Activated CD4-positive, alpha-beta T cell treated with anti-CD3 and anti-CD28 coated beads, Interleukin-2, amount 10 ng/mL, durations not matched to agents 24 days and 14 days (primary cell): ENCODE data around the gene MON1A. TPM values are rescaled to one million over a fixed set of nuclear protein-coding genes. Genes with fewer than 3 reads are reported as not detected.

Experiments used
- DNase-seq: peaks from one replicate; pipeline ENCODE4 v3.0.0; 2022
- H3K27ac Mint-ChIP-seq: one replicate; pipeline ENCODE4 v1.8.0; 2022; ENCODE audit warnings: mild to moderate bottlenecking, mixed read lengths
- H3K27me3 Mint-ChIP-seq: one replicate; pipeline ENCODE4 v1.8.0; 2022; ENCODE audit warnings: mixed read lengths
- H3K36me3 Mint-ChIP-seq: one replicate; pipeline ENCODE4 v1.8.0; 2022; ENCODE audit warnings: low read depth, mild to moderate bottlenecking, mixed read lengths
- H3K4me1 Mint-ChIP-seq: one replicate; pipeline ENCODE4 v1.8.0; 2021; ENCODE audit warnings: mixed read lengths
- H3K4me3 Mint-ChIP-seq: one replicate; pipeline ENCODE4 v1.8.0; 2022; ENCODE audit warnings: mild to moderate bottlenecking, moderate library complexity, mixed read lengths
- H3K9me3 Mint-ChIP-seq: one replicate; pipeline ENCODE4 v1.8.0; 2021; ENCODE audit warnings: mixed read lengths
- intact Hi-C: fragments of 100-400 bp; cut with micrococcal nuclease; formaldehyde crosslinking; loops from one replicate; pipeline ENCODE4 v1.15.1; 2023
- total RNA-seq: library from RNA; stranded (reverse); gene quantifications from 2 replicates; pipeline ENCODE4 v1.2.3, GENCODE V29; 2022

The MON1A gene, protein sequence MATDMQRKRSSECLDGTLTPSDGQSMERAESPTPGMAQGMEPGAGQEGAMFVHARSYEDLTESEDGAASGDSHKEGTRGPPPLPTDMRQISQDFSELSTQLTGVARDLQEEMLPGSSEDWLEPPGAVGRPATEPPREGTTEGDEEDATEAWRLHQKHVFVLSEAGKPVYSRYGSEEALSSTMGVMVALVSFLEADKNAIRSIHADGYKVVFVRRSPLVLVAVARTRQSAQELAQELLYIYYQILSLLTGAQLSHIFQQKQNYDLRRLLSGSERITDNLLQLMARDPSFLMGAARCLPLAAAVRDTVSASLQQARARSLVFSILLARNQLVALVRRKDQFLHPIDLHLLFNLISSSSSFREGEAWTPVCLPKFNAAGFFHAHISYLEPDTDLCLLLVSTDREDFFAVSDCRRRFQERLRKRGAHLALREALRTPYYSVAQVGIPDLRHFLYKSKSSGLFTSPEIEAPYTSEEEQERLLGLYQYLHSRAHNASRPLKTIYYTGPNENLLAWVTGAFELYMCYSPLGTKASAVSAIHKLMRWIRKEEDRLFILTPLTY
- 15.1 and 16.3 TPM in 2 replicates for total RNA-seq

DNA sequence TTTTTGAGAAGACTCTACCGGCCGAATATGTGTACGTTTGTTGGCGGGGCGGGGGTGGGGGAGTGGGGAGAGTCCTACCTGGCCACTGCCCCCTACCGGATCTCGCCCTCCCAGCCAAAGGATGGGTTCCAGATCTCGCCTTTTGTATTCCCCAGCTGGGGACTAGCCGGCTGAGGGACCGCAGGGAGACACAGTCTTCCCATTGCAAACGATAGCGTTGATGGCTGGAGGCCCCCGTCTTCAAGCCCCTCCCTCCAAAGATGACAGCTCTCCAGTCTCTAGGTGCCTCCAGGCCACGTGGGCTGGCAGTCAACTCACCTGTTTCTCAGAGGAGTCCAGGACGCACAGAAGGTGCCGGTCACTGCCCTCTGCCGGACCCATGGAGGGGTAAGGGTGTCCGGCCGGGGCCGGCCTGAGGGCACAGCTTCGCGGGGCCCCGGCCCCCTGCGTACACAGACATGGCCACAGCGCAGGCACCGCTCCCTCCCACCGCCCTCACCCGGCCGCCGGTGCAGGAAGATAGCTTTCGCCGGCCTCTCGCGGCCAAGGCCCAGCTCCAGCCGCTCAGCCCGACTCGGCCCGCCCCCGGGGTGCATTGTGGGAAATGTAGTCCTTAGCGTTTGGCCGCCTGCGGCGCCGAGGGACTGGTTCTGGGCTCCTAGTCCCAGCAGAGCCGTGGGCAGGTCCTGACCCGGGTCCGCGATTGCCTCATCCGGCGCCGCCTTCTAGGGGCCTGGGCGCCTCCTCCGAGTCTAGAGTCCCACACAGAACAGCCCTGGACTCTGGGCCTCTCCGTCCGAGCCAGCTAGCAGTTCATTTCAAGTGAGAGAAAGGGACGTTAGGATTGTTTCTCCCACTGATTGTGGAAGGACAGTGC is at the start of gene MON1A:
Gene MON1A (minus strand): TSS at position 521 of the 877 bp plus-strand sequence. CDS start 16,465 bp downstream, outside the sequence.
- H3K36me3 Mint-ChIP-seq: peaks cover 8% of the 10 kb centered on the region
- H3K9me3 Mint-ChIP-seq: no peaks in the 10 kb centered on the region
- peaks cover 24% of the 10 kb centered on the region for H3K4me1 Mint-ChIP-seq
- peak within 1 kb of the TSS; percentile 92 for H3K4me3 Mint-ChIP-seq
- intact Hi-C loops: loop anchor here (1.0 to 5.0 kb wide), 2 partner anchors 11 to 142 kb away; partner anchors contain the start of genes IP6K1 and RBM6
- H3K27ac Mint-ChIP-seq: peak within 1 kb of the TSS; percentile 80
- no peaks in the 10 kb centered on the region for H3K27me3 Mint-ChIP-seq
- DNase-seq: peak; percentile 98

DNA sequence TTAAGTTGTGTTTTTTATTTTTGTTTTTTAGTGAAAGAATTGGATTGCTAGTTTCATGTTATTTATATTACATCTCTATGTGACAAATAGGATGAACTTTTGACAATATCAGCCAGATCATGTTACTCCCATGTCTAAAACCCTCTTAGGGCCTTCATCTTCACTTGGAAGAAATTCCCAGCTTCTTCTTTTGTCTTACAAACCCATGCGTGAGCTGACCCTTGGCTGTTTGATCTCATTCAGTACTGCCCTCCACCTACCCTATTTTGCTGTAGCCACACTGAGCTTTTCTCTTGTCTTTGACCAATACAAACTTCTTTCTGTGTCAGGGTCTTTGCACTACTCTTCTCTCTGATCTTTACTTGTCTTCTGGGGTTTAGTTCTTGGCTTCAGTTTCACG is 47.3 kb upstream of the MON1A start:
- no peak for DNase-seq
- H3K27me3 Mint-ChIP-seq: no peaks in the 10 kb centered on the region
- H3K36me3 Mint-ChIP-seq: peaks cover 30% of the 10 kb centered on the region
- H3K4me1 Mint-ChIP-seq: peaks cover 1% of the 10 kb centered on the region
- no peaks in the 10 kb centered on the region for H3K9me3 Mint-ChIP-seq
- intact Hi-C loops: no loop called here
- no peak overlapping the region for H3K27ac Mint-ChIP-seq
- no peak overlapping the region for H3K4me3 Mint-ChIP-seq

DNA sequence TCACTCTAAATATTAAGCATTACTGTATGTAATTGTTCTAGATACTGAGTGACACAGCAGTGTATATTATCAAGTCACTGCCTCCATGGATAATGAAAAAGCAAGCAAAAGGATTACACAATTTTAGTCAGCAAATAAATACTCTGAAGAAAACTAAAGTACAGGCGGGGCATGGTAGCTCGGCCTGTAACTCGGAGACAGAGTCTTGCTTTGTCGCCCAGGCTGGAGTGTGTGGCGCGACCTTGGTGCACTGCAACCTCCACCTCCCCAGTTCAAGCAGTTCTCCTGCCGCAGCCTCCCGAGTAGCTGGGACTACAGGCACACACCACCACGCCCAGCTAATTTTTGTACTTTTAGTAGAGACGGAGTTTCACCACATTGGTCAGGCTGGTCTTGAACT is 43.0 kb upstream of the MON1A start:
- Mint-ChIP-seq H3K4me1 (peaks cover 1% of the 10 kb centered on the region), H3K27me3 (no peaks in the 10 kb centered on the region), H3K27ac (no peak overlapping the region), H3K36me3 (peaks cover 32% of the 10 kb centered on the region), H3K9me3 (no peaks in the 10 kb centered on the region), H3K4me3 (no peak overlapping the region)
- intact Hi-C loops: no loop called here
- DNase-seq: no peak

DNA sequence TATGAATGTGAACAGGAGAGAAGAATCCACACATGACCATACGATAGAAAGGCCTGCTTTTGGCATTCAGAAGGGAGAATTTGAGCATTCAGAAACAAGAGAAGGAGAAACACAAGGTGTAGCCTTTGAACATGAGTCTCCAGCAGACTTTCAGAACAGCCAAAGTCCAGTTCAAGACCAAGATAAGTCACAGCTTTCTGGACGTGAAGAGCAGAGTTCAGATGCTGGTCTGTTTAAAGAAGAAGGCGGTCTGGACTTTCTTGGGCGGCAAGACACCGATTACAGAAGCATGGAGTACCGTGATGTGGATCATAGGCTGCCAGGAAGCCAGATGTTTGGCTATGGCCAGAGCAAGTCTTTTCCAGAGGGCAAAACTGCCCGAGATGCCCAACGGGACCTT is 38.7 kb upstream of the MON1A start:
- no peak overlapping the region for H3K27ac Mint-ChIP-seq
- no peaks in the 10 kb centered on the region for H3K9me3 Mint-ChIP-seq
- intact Hi-C loops: no loop called here
- no peak for DNase-seq
- no peaks in the 10 kb centered on the region for H3K4me1 Mint-ChIP-seq
- H3K4me3 Mint-ChIP-seq: no peak overlapping the region
- no peaks in the 10 kb centered on the region for H3K27me3 Mint-ChIP-seq
- peaks cover 35% of the 10 kb centered on the region for H3K36me3 Mint-ChIP-seq

DNA sequence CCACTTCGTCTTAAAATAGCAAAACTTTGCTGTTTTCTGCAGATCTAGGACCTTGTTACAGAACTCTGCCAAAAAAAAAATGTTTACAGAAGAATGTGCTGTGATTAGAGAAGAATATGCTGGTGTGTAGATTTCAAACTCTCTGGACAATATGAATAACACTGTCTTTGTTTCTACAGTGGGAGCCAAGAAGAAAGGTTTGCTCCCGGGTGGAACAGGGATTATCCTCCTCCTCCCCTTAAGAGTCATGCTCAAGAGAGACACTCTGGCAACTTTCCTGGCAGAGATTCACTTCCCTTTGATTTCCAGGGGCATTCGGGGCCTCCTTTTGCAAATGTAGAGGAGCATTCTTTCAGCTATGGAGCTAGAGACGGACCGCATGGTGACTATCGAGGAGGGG is 37.7 kb upstream of the MON1A start:
- no peak for DNase-seq
- Mint-ChIP-seq H3K36me3 (peaks cover 26% of the 10 kb centered on the region), H3K4me1 (no peaks in the 10 kb centered on the region), H3K4me3 (no peak overlapping the region), H3K27ac (no peak overlapping the region), H3K27me3 (no peaks in the 10 kb centered on the region), H3K9me3 (no peaks in the 10 kb centered on the region)
- intact Hi-C loops: no loop called here

DNA sequence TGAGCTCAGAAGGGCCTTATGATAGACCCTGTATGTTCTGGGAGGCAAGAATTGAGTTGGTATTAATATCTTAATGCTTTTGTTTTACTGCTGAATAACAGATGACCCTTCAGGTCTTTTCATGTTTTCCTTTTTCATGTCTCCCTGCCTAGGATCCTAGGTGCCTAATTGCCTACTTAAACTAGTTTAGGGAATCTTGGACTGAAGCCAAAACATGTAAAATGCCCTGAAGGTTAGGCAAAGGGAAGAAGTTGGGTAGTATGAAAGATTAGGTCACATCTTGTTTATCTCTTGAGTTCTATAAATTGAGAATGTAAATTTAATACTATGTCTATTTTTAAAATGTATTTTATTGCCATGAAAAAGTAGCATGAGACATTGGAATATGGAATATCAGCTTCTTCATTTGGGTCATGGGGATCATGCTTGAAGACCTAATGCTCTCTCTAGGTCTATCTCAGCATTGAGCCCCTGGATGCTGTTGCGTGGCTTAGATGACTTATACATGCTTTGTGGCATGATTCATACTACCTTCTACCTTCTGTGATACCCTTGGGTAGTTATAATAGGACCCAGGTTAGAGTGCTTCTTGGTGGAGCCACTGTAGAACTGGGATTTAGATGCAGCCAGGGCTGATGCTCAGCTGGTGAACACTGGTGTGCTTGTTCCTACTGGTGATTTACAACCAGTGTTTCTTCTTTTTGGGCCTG is 36.8 kb upstream of the MON1A start:
- no peak for DNase-seq
- H3K36me3 Mint-ChIP-seq: peaks cover 21% of the 10 kb centered on the region
- H3K27ac Mint-ChIP-seq: no peak overlapping the region
- H3K4me3 Mint-ChIP-seq: no peak overlapping the region
- no peaks in the 10 kb centered on the region for H3K9me3 Mint-ChIP-seq
- no peaks in the 10 kb centered on the region for H3K4me1 Mint-ChIP-seq
- H3K27me3 Mint-ChIP-seq: no peaks in the 10 kb centered on the region
- intact Hi-C loops: no loop called here

DNA sequence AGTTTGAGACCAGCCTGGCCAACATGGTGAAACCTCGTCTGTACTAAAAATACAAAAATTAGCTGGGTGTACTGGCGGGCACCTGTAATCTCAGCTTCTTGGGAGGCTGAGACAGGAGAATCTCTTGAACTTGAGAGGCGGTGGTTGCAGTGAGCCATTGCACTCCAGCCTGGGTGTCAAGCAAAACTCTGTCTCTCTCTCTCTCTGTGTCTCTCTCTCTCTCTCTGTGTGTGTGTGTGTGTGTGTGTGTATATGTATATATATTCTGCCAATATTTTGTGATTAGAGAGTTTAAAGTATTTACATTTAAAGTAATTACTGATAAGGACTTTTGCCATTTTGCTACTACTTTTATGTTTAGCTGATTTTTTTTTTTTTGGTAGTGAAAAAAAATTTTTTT is 26.0 kb upstream of the MON1A start:
- no peak for DNase-seq
- Mint-ChIP-seq H3K36me3 (peaks cover 11% of the 10 kb centered on the region), H3K4me1 (peaks cover 15% of the 10 kb centered on the region), H3K9me3 (no peaks in the 10 kb centered on the region), H3K27ac (no peak overlapping the region), H3K27me3 (no peaks in the 10 kb centered on the region), H3K4me3 (no peak overlapping the region)
- intact Hi-C loops: no loop called here

DNA sequence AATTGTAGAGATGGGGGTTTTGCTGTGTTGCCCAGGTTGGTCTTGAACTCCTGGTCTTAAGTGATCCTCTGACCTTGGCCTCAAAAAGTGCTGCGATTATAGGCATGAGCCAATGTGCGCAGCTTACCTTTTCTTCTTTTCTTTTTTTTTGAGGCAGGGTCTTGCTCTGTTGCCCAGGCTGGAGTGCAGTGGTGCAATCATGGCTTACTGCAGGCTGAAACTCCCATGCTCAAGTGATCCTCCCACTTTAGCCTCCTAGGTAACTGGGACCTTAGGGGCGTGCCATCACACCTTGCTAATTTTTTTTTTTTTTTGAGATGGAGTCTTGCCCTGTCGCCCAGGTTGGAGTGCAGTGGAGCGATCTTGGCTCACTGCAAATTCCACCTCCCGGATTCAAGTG is 23.3 kb upstream of the MON1A start:
- Mint-ChIP-seq H3K27me3 (no peaks in the 10 kb centered on the region), H3K36me3 (peaks cover 4% of the 10 kb centered on the region), H3K4me1 (peaks cover 11% of the 10 kb centered on the region), H3K27ac (no peak overlapping the region), H3K9me3 (no peaks in the 10 kb centered on the region), H3K4me3 (no peak overlapping the region)
- intact Hi-C loops: no loop called here
- DNase-seq: no peak

DNA sequence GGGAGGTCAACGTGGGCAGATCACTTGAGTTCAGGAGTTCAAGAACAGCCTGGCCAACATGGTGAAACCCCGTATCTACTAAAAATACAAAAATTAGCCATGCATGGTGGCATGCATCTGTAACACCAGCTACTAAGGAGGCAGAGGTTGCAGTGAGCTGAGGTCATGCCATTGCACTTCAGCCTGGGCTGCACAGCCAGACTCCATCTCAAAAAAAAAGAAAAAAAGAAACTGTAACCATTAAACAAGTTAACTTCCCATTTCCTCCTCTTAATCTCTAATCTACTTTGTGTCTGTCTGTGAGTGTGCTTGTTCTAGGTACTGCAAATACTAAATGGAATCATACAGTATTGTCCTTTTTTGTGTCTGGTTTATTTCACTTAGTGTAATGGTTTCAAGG is 13.0 kb upstream of the MON1A start:
- no peaks in the 10 kb centered on the region for H3K27me3 Mint-ChIP-seq
- H3K9me3 Mint-ChIP-seq: no peaks in the 10 kb centered on the region
- intact Hi-C loops: no loop called here
- H3K36me3 Mint-ChIP-seq: peaks cover 27% of the 10 kb centered on the region
- peaks cover 26% of the 10 kb centered on the region for H3K4me1 Mint-ChIP-seq
- no peak overlapping the region for H3K4me3 Mint-ChIP-seq
- DNase-seq: no peak
- no peak overlapping the region for H3K27ac Mint-ChIP-seq

DNA sequence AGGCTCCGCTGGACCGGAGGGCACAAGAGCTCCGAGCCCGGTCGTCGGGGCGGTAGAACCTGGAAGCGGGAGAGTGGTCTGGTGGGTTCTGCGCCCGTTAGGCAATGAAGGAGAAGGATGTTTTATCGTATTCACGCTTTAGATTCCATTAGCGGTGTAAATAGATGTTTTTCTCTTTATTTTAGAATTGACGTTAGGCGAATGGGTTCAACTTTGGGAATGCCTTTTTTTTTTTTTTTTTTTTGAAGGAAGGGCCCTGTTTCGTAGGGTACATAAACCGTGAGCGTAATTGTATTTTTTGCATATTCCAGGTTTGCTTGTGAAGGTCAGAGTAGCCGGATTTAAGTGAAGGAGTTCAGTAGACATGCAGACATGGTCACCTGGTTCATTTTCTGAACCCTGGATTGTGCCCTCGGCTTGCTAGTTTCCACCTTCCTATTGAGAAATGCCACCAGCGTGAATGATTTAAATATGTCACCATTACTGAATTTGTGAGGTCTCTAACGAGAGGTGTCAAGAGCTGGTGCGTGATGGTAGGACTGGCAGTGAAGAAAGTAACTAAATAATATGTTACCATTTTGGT is 11.1 kb upstream of the MON1A start:
- intact Hi-C loops: loop anchor here (1.0 to 2.0 kb wide), 3 partner anchors 11 to 148 kb away; partner anchors contain the start of genes MON1A, RBM5 and TRAIP
- H3K27ac Mint-ChIP-seq: peak overlapping the region; percentile 98
- no peaks in the 10 kb centered on the region for H3K27me3 Mint-ChIP-seq

DNA sequence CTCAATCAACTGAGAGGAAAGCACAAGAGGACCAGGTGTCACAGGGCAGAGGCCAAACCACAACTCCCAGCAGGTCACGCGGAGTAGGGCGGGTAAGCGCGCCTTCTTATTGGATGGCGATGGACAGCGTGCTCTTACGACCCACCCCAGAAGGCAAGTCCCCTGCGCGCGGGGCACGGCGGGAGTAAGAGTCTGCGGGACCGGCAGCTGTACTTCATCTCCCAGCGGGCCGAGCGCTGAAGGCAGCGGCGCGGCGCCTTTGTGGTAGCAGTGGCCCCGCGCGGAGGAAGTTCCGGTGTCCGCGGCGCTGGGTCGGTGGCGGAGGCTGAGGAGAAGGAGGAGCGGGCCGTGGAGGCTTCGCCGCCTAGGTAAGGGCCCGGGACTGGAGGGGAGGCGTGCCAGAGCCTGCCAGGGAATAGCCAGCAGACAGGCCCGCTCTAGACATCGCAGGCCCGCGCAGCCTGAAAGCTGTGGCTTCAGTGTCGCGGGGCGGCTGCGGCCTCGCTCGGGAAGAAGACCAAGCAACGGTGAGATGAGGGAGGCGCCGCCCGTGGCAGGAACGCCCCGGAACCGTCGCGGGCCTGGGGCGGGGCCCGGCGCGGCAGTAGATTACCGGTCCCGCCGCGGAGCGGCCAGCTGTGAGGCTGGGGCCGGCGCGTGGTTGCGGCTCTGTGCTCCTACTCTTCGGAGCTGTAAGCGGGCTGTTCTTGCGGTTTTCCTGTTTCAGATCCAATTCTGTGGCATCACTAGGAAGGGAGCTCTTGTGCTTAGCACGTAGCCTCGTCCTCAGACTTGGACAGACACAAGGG is 10.5 kb upstream of the MON1A start, which contains the start of gene RBM6:
Gene RBM6 (plus strand): TSS at position 293 of the 809 bp plus-strand sequence. CDS start 22,492 bp downstream, outside the sequence.
- H3K27me3 Mint-ChIP-seq: no peaks in the 10 kb centered on the region
- no peaks in the 10 kb centered on the region for H3K9me3 Mint-ChIP-seq
- H3K4me1 Mint-ChIP-seq: peaks cover 24% of the 10 kb centered on the region
- H3K4me3 Mint-ChIP-seq: peak within 1 kb of the TSS; percentile 99
- H3K36me3 Mint-ChIP-seq: peaks cover 15% of the 10 kb centered on the region
- peak; percentile 98 for DNase-seq
- peak within 1 kb of the TSS; percentile 98 for H3K27ac Mint-ChIP-seq
- intact Hi-C loops: loop anchor here (1.0 to 2.0 kb wide), 3 partner anchors 11 to 148 kb away; partner anchors contain the start of genes MON1A, RBM5 and TRAIP

More for the DNA sequence above, 11.1 kb upstream of the MON1A start:
- no peaks in the 10 kb centered on the region for H3K9me3 Mint-ChIP-seq
- peak overlapping the region; percentile 99 for H3K4me3 Mint-ChIP-seq
- H3K4me1 Mint-ChIP-seq: peaks cover 24% of the 10 kb centered on the region
- DNase-seq: no peak
- H3K36me3 Mint-ChIP-seq: peaks cover 19% of the 10 kb centered on the region

DNA sequence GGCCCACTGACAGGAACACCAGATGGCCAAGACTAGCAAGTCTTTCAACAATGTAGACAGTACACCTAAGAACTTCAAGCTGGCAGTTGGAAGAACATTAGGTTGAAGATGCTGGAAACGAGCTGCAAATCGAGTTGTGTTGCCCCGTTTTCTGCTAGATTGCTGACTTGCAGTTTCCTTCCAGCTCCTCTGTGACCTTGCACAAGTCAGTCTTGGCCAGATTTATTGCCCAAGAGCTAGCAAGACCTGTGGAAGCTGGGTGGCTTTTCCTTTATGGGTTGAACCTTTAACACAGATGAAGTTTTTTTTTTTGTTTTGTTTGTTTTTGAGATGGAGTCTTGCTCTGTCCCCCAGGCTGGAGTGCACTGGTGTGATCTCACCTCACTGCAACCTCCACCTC is 7.5 kb upstream of the MON1A start:
- Mint-ChIP-seq H3K27me3 (no peaks in the 10 kb centered on the region), H3K4me1 (peaks cover 14% of the 10 kb centered on the region)

More for the DNA sequence above, 7.5 kb upstream of the MON1A start:
- Mint-ChIP-seq H3K36me3 (peaks cover 4% of the 10 kb centered on the region), H3K4me3 (no peak overlapping the region), H3K27ac (no peak overlapping the region), H3K9me3 (no peaks in the 10 kb centered on the region)
- intact Hi-C loops: no loop called here
- DNase-seq: no peak
